Measurements from ENCODE around the gene ZNF592.

The ZNF592 gene

DNA sequence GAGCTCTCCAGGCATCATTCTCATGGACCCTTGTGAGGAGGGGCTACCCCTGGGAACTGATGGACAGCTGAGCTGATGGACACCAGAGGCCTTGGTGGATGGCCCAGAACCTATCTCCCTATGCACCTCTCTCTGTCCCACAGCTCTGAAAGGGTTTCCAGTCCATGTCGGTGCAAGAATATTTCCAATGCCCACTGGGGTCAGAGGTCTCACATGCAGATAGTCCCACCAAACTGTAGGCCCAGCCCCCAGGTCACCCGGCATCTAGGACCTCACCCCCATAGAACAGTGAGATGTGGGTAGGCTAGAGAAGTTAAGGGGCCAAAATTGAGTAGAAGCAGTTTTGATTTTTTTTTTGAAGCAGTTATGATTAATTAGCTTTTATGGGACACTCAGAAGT, 71.4 kb downstream of the ZNF592 start:
- Histone ChIP-seq H3K27me3 (ENCODE audit: insufficient read depth, poor library complexity, severe bottlenecking) (no peaks in the 10 kb centered on the region), H3K4me3 (replicated peaks; ENCODE audit: insufficient read depth, low read length) (no peak overlapping the region), H3K27ac (replicated peaks) (no peak overlapping the region)
- TF ChIP-seq GABPA (IDR thresholded peaks at IDR 0.05; ENCODE audit: low read depth) (no peak), POLR2AphosphoS5 (IDR thresholded peaks at IDR 0.05; ENCODE audit: low read depth) (no peak), SPI1 (IDR thresholded peaks at IDR 0.05; ENCODE audit: borderline replicate concordance, low read depth) (no peak)
- TF ChIP-seq, protein P1, sequence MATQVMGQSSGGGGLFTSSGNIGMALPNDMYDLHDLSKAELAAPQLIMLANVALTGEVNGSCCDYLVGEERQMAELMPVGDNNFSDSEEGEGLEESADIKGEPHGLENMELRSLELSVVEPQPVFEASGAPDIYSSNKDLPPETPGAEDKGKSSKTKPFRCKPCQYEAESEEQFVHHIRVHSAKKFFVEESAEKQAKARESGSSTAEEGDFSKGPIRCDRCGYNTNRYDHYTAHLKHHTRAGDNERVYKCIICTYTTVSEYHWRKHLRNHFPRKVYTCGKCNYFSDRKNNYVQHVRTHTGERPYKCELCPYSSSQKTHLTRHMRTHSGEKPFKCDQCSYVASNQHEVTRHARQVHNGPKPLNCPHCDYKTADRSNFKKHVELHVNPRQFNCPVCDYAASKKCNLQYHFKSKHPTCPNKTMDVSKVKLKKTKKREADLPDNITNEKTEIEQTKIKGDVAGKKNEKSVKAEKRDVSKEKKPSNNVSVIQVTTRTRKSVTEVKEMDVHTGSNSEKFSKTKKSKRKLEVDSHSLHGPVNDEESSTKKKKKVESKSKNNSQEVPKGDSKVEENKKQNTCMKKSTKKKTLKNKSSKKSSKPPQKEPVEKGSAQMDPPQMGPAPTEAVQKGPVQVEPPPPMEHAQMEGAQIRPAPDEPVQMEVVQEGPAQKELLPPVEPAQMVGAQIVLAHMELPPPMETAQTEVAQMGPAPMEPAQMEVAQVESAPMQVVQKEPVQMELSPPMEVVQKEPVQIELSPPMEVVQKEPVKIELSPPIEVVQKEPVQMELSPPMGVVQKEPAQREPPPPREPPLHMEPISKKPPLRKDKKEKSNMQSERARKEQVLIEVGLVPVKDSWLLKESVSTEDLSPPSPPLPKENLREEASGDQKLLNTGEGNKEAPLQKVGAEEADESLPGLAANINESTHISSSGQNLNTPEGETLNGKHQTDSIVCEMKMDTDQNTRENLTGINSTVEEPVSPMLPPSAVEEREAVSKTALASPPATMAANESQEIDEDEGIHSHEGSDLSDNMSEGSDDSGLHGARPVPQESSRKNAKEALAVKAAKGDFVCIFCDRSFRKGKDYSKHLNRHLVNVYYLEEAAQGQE (IDR thresholded peaks at IDR 0.05; ENCODE audit: insufficient replicate concordance, low read depth), result no peak
- TF ChIP-seq, protein P2, sequence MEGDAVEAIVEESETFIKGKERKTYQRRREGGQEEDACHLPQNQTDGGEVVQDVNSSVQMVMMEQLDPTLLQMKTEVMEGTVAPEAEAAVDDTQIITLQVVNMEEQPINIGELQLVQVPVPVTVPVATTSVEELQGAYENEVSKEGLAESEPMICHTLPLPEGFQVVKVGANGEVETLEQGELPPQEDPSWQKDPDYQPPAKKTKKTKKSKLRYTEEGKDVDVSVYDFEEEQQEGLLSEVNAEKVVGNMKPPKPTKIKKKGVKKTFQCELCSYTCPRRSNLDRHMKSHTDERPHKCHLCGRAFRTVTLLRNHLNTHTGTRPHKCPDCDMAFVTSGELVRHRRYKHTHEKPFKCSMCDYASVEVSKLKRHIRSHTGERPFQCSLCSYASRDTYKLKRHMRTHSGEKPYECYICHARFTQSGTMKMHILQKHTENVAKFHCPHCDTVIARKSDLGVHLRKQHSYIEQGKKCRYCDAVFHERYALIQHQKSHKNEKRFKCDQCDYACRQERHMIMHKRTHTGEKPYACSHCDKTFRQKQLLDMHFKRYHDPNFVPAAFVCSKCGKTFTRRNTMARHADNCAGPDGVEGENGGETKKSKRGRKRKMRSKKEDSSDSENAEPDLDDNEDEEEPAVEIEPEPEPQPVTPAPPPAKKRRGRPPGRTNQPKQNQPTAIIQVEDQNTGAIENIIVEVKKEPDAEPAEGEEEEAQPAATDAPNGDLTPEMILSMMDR (IDR thresholded peaks at IDR 0.05; ENCODE audit: insufficient read depth, low read length), result no peak
- DNase-seq (ENCODE audit: low read depth in 1 of 2, low spot score in 1 of 2), result no peak

GRCh38 chr15:84821501-84822021, 73.2 kb downstream of the ZNF592 start:
- Histone ChIP-seq H3K4me3 (replicated peaks; ENCODE audit: insufficient read depth, low read length) (no peak overlapping the region), H3K27me3 (ENCODE audit: insufficient read depth, poor library complexity, severe bottlenecking) (no peaks in the 10 kb centered on the region), H3K27ac (replicated peaks) (no peak overlapping the region)
- DNase-seq (ENCODE audit: low read depth in 1 of 2, low spot score in 1 of 2), result no peak
- TF ChIP-seq GABPA (IDR thresholded peaks at IDR 0.05; ENCODE audit: low read depth) (no peak), SPI1 (IDR thresholded peaks at IDR 0.05; ENCODE audit: borderline replicate concordance, low read depth) (no peak), POLR2AphosphoS5 (IDR thresholded peaks at IDR 0.05; ENCODE audit: low read depth) (no peak)
- TF ChIP-seq, protein P2 (IDR thresholded peaks at IDR 0.05; ENCODE audit: insufficient read depth, low read length), result no peak
- TF ChIP-seq, protein P1 (IDR thresholded peaks at IDR 0.05; ENCODE audit: insufficient replicate concordance, low read depth), result no peak

DNA sequence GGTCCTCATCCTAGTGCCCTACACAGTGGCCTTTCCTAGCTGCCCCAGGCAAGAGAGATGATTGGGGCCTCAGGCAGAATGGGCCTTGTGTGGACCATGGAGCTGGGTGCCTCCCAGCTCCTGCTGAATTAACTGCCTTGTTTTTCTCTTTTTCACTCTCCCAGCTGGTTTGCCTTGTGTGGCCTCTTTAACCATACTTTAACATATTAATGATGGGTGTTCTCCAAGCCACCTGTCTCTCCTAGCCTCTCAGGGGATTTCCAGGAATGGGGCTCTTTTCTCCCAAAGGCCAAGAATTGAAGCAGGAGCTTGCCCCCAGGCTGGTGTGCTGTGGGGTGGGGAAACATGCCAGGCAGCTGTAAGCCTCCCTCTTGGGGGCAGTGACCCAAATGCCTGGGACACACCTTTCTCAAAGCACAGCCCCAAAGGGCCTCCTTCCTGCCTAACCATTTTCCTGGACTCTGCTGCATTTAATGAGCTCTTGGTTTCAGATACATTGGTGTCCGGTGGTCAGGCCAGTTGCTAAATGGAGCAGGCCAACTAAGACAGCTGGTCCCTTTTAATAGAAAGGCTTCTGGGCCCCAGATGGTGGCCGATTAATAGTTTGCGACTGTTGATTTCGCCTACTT, 74.4 kb downstream of the ZNF592 start:
- Histone ChIP-seq H3K4me3 (replicated peaks; ENCODE audit: insufficient read depth, low read length) (no peak overlapping the region), H3K27ac (replicated peaks) (no peak overlapping the region), H3K27me3 (ENCODE audit: insufficient read depth, poor library complexity, severe bottlenecking) (no peaks in the 10 kb centered on the region)
- TF ChIP-seq, protein P2 (IDR thresholded peaks at IDR 0.05; ENCODE audit: insufficient read depth, low read length), result no peak
- TF ChIP-seq SPI1 (IDR thresholded peaks at IDR 0.05; ENCODE audit: borderline replicate concordance, low read depth) (no peak), POLR2AphosphoS5 (IDR thresholded peaks at IDR 0.05; ENCODE audit: low read depth) (no peak), GABPA (IDR thresholded peaks at IDR 0.05; ENCODE audit: low read depth) (no peak)
- TF ChIP-seq, protein P1 (IDR thresholded peaks at IDR 0.05; ENCODE audit: insufficient replicate concordance, low read depth), result no peak
- no peak for DNase-seq (ENCODE audit: low read depth in 1 of 2, low spot score in 1 of 2)

All from HL-60 (cell line).